Thymus (tissue), 11 donors: ENCODE results near the gene TAAR2. TPM values are rescaled to one million over a fixed set of nuclear protein-coding genes. Genes with fewer than 3 reads are reported as not detected.

ENCODE experiments used
- DNase-seq, 9 donors: peaks; one replicate each; pipeline ENCODE4 v3.0.0-alpha.2; 2013; ENCODE audit warnings: low spot score in 9 of 9, low read depth in 6 of 9, missing footprints in 1 of 9
- H3K27ac ChIP-seq, 2 donors: one replicate each; pipeline ENCODE4 v1.5.1; 2013; ENCODE audit warnings: control low read depth in 1 of 2, low read depth in 1 of 2, low read length in 1 of 2, mild to moderate bottlenecking in 1 of 2, moderate library complexity in 1 of 2
- H3K27me3 ChIP-seq, 2 donors: one replicate each; pipeline ENCODE4 v1.5.1; 2013; ENCODE audit warnings: low read length in 1 of 2; ENCODE audit not compliant: control insufficient read depth in 2 of 2, insufficient read depth in 1 of 2
- H3K36me3 ChIP-seq, 2 donors: one replicate each; pipeline ENCODE4 v1.5.1; 2013; ENCODE audit warnings: low read length in 1 of 2, mild to moderate bottlenecking in 1 of 2, moderate library complexity in 1 of 2; ENCODE audit not compliant: control insufficient read depth in 2 of 2, insufficient read depth in 2 of 2
- H3K4me1 ChIP-seq, 2 donors: one replicate each; pipeline ENCODE4 v1.5.1; 2013; ENCODE audit warnings: low read length in 2 of 2; ENCODE audit not compliant: control insufficient read depth in 2 of 2, insufficient read depth in 2 of 2
- H3K4me3 ChIP-seq, 2 donors: one replicate each; pipeline ENCODE4 v1.5.1; 2013; ENCODE audit warnings: low read length in 2 of 2, control low read depth in 1 of 2, mild to moderate bottlenecking in 1 of 2
- H3K9me3 ChIP-seq, 2 donors: one replicate each; pipeline ENCODE4 v1.5.1; 2013; ENCODE audit warnings: low read length in 1 of 2, mild to moderate bottlenecking in 1 of 2; ENCODE audit not compliant: control insufficient read depth in 2 of 2, insufficient read depth in 1 of 2
- WGBS: extraction: QIAGEN DNeasy Blood & Tissue Kit; methylation state at CpG from one replicate; pipeline ENCODE4 v1.1.7; 2013; 5-methylcytosine and 5-hydroxymethylcytosine counted together
- polyA plus RNA-seq: library from polyadenylated mRNA; stranded (reverse); fragments of 200-250 nt; gene quantifications from one replicate; pipeline ENCODE4 v1.2.3, GENCODE V29; 2013
- total RNA-seq: library from RNA; stranded (reverse); fragments of 120-200 nt; gene quantifications from one replicate; pipeline ENCODE4 v1.2.4, GENCODE V29; 2013
- donor health status: healthy.

Gene TAAR2
- total and polyA plus RNA-seq, 2 donors: not detected

DNA sequence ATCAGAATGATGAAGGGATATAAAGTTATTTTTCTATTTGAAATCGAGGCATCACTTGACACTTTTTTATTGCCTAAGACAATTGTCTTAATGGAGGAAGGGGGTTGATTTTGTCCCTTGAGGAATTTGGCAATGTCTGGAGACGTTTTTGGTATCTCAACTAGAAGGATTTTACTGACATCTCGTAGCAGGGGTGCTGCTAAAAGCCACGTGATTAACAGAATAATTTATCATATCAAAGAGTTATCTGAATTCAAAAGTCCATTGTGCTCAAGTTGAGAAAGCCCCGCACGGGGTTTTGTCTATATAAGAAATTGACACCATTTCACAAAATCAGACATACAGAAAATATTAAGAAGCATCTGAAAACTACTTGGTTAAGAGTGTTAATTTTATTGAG is 55.5 kb downstream of the TAAR2 start:
- Histone ChIP-seq H3K27me3 (peaks cover 0 to 3% of the 10 kb centered on the region in 2 donors), H3K4me3 (no peak overlapping the region), H3K4me1 (no peaks in the 10 kb centered on the region), H3K9me3 (no peaks in the 10 kb centered on the region), H3K27ac (no peak overlapping the region), H3K36me3 (no peaks in the 10 kb centered on the region)
- WGBS: 78% methylated on average over 6 of the region's 6 CpGs
- DNase-seq: no peak

DNA sequence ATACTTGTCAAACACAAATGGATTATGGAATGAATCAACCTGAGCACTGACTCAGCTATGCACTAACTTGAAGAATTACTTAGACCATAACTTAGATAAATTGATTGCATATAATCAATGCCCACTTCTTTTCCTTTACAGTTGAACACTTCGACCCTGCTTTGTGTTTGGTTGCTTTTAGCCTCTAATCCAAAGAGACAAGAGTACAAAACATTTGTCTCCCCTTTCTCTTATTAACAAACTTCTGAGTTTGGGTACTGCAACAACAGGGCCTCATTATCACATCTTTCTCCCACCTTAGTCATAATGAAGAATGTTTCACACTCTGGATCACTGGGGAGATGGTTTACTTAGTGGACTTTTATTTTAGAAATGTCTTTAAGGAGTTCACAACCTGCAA is 56.5 kb downstream of the TAAR2 start:
- WGBS: 95% methylated on average over 1 of the region's 1 CpG
- H3K27ac ChIP-seq: no peak overlapping the region

More for the DNA sequence above, 56.5 kb downstream of the TAAR2 start:
- no peaks in the 10 kb centered on the region for H3K36me3 ChIP-seq
- DNase-seq: no peak
- no peaks in the 10 kb centered on the region for H3K9me3 ChIP-seq
- H3K4me1 ChIP-seq: no peaks in the 10 kb centered on the region
- peaks cover 0 to 3% of the 10 kb centered on the region in 2 donors for H3K27me3 ChIP-seq
- no peak overlapping the region for H3K4me3 ChIP-seq

Other genes starting within 250 kb of the TAAR2 start
- 1.9 TPM for gene MOXD1, start 222.8 kb downstream of the TAAR2 start, total RNA-seq
- 3.2 TPM for gene MOXD1, start 222.8 kb downstream of the TAAR2 start, polyA plus RNA-seq
- gene STX7, start 111.2 kb downstream of the TAAR2 start, total RNA-seq: 20.3 TPM
- 13.3 TPM for gene STX7, start 111.2 kb downstream of the TAAR2 start, polyA plus RNA-seq
- gene TAAR9, start 86.0 kb downstream of the TAAR2 start, total RNA-seq: not detected
- not detected for gene TAAR9, start 86.0 kb downstream of the TAAR2 start, polyA plus RNA-seq
- not detected for gene TAAR8, start 71.6 kb downstream of the TAAR2 start, total RNA-seq
- gene TAAR8, start 71.6 kb downstream of the TAAR2 start, polyA plus RNA-seq: not detected
- not detected for gene TAAR6, start 54.0 kb downstream of the TAAR2 start, total RNA-seq
- not detected for gene TAAR6, start 54.0 kb downstream of the TAAR2 start, polyA plus RNA-seq
- not detected for gene TAAR5, start 34.5 kb downstream of the TAAR2 start, total RNA-seq
- 0.05 TPM for gene TAAR5, start 34.5 kb downstream of the TAAR2 start, polyA plus RNA-seq
- gene TAAR1, start 34.9 kb upstream of the TAAR2 start, total RNA-seq: 0.05 TPM
- not detected for gene TAAR1, start 34.9 kb upstream of the TAAR2 start, polyA plus RNA-seq
- gene VNN1, start 89.8 kb upstream of the TAAR2 start, total RNA-seq: 0.33 TPM
- gene VNN1, start 89.8 kb upstream of the TAAR2 start, polyA plus RNA-seq: 2.2 TPM
- gene VNN2, start 133.6 kb upstream of the TAAR2 start, total RNA-seq: 9.6 TPM
- 10.5 TPM for gene VNN2, start 133.6 kb upstream of the TAAR2 start, polyA plus RNA-seq
- gene SLC18B1, start 174.4 kb upstream of the TAAR2 start, total RNA-seq: 11.2 TPM
- gene SLC18B1, start 174.4 kb upstream of the TAAR2 start, polyA plus RNA-seq: 12.4 TPM
- gene RPS12, start 190.3 kb upstream of the TAAR2 start, total RNA-seq: 2,781 TPM
- gene RPS12, start 190.3 kb upstream of the TAAR2 start, polyA plus RNA-seq: 3,585 TPM